Measurements from ENCODE around the gene EPSTI1.
A peak's percentile ranks its signal among the peaks of the same experiment; 100 is the strongest.

Gene EPSTI1

GRCh38 chr13:42976066-42976465 is 16.0 kb downstream of the EPSTI1 start:
- no peak overlapping the region for H3K4me3 ChIP-seq (ENCODE audit: low read depth, low read length)
- TF ChIP-seq CTCF (IDR thresholded peaks at IDR 0.05; ENCODE audit: insufficient read depth, low read depth, low read length, missing control alignments): no peak
- no peak for DNase-seq (ENCODE audit: low read depth)

- DNase-seq (ENCODE audit: low read depth): no peak
- no peak overlapping the region for H3K4me3 ChIP-seq (ENCODE audit: low read depth, low read length)
- TF ChIP-seq CTCF (IDR thresholded peaks at IDR 0.05; ENCODE audit: insufficient read depth, low read depth, low read length, missing control alignments): no peak
Observed at GRCh38 chr13:42973581-42973980, 18.5 kb downstream of the EPSTI1 start.

GRCh38 chr13:42971691-42972347 is 20.2 kb downstream of the EPSTI1 start:
- peak; percentile 30 for DNase-seq (ENCODE audit: low read depth)
- no peak overlapping the region for H3K4me3 ChIP-seq (ENCODE audit: low read depth, low read length)
- no peak for TF ChIP-seq CTCF (IDR thresholded peaks at IDR 0.05; ENCODE audit: insufficient read depth, low read depth, low read length, missing control alignments)

GRCh38 chr13:42970824-42971690 is 21.0 kb downstream of the EPSTI1 start:
- DNase-seq (ENCODE audit: low read depth): peak; percentile 81
- peak; percentile 82 for TF ChIP-seq CTCF (IDR thresholded peaks at IDR 0.05; ENCODE audit: insufficient read depth, low read depth, low read length, missing control alignments)
- no peak overlapping the region for H3K4me3 ChIP-seq (ENCODE audit: low read depth, low read length)

GRCh38 chr13:42969565-42970172 is 22.4 kb downstream of the EPSTI1 start:
- no peak overlapping the region for H3K4me3 ChIP-seq (ENCODE audit: low read depth, low read length)
- peak; percentile 80 for DNase-seq (ENCODE audit: low read depth)
- TF ChIP-seq CTCF (IDR thresholded peaks at IDR 0.05; ENCODE audit: insufficient read depth, low read depth, low read length, missing control alignments): peak; percentile 76

- TF ChIP-seq CTCF (IDR thresholded peaks at IDR 0.05; ENCODE audit: insufficient read depth, low read depth, low read length, missing control alignments): no peak
- no peak overlapping the region for H3K4me3 ChIP-seq (ENCODE audit: low read depth, low read length)
- DNase-seq (ENCODE audit: low read depth): no peak
Observed at GRCh38 chr13:42968906-42969305, 23.1 kb downstream of the EPSTI1 start.
